Endothelial cell of umbilical vein (primary cell): Measurements from ENCODE around the gene IL36B. TPM values are rescaled to one million over a fixed set of nuclear protein-coding genes. Genes with fewer than 3 reads are reported as not detected.

Experiments
- BruUV-seq: library from RNA; stranded (reverse); fragments of 400-500 nt; replicated peaks from 2 replicates; lab custom pipeline; 2021; lab: Mats Ljungman, UMichigan
- CTCF ChIA-PET: fragments of 300-600, 350-600 bp; sonication (Branson Sonifier 250); formaldehyde crosslinking; loops from one replicate; lab custom pipeline; 2021; ENCODE audit warnings: antibody characterized with exemption, inconsistent platforms; lab: Charles Lee
- POLR2A ChIA-PET: fragments of 300-600, 350-600 bp; sonication (Branson Sonifier 250); formaldehyde crosslinking; loops from one replicate; lab custom pipeline; 2021; ENCODE audit warnings: antibody characterized with exemption, inconsistent platforms; lab: Charles Lee
- DNase-seq: peaks from one replicate; pipeline ENCODE4 v3.0.0-alpha.2; 2011; ENCODE audit warnings: low read depth, low spot score
- FAIRE-seq: peaks from 2 replicates; lab custom pipeline; 2011; peaks lifted over from hg19 to GRCh38; lab: Jason Lieb, UNC
- H2AFZ ChIP-seq: 2 replicates; pipeline ENCODE4 v1.6.0; 2012; ENCODE audit warnings: low read depth, low read length, control low read depth, inconsistent platforms
- H3K27ac ChIP-seq: 2 replicates; pipeline ENCODE4 v1.5.1; 2011; ENCODE audit warnings: low read depth, mild to moderate bottlenecking, control low read depth, low read length, moderate library complexity; ENCODE audit not compliant: insufficient read depth
- H3K27me3 ChIP-seq, 2 experiments: 2 replicates each; pipeline versions ENCODE4 v1.6.0 to v1.6.1; 2011; ENCODE audit warnings: low read length in 2 of 2, mixed read lengths in 1 of 2; ENCODE audit not compliant: control insufficient read depth in 2 of 2, insufficient read depth in 2 of 2
- H3K36me3 ChIP-seq, 2 experiments: 2 replicates in 1 of 2; 3 replicates in 1 of 2; pipeline ENCODE4 v1.5.1; 2011; ENCODE audit warnings: low read length in 2 of 2, mild to moderate bottlenecking in 1 of 2, moderate library complexity in 1 of 2; ENCODE audit not compliant: control insufficient read depth in 2 of 2, insufficient read depth in 2 of 2; ENCODE audit errors: extremely low read depth in 1 of 2
- H3K4me1 ChIP-seq: 3 replicates; pipeline ENCODE4 v1.5.1; 2011; ENCODE audit warnings: mild to moderate bottlenecking, low read length; ENCODE audit not compliant: control insufficient read depth, insufficient read depth; ENCODE audit errors: extremely low read depth
- H3K4me2 ChIP-seq: 2 replicates; pipeline ENCODE4 v1.6.1; 2011; ENCODE audit warnings: low read length, control low read depth, mixed read lengths; ENCODE audit not compliant: insufficient read depth
- H3K4me3 ChIP-seq, 3 experiments: fragments of 200-600 bp in 1 of 3; sonication (generic), shearing (Covaris generic) in 1 of 3; replicated peaks in 1 of 3; 2 replicates each; pipeline ENCODE4 v1.5.1; 2011 to 2016; ENCODE audit warnings: control low read depth in 3 of 3, low read length in 3 of 3, mild to moderate bottlenecking in 2 of 3, inconsistent platforms in 1 of 3, low read depth in 1 of 3, moderate library complexity in 1 of 3; ENCODE audit not compliant: insufficient read depth in 1 of 3
- H3K79me2 ChIP-seq: 2 replicates; pipeline ENCODE4 v1.6.0; 2012; ENCODE audit warnings: low read length, inconsistent platforms; ENCODE audit not compliant: control insufficient read depth, insufficient read depth
- H3K9ac ChIP-seq: replicated peaks from 2 replicates; pipeline ENCODE3; 2011; ENCODE audit warnings: low read length, control low read depth; ENCODE audit not compliant: insufficient read depth; ENCODE audit errors: extremely low read depth
- H3K9me1 ChIP-seq: replicated peaks from 3 replicates; pipeline ENCODE4 v1.6.0; 2011; ENCODE audit warnings: mild to moderate bottlenecking, low read length; ENCODE audit not compliant: control insufficient read depth, insufficient read depth; ENCODE audit errors: extremely low read depth
- H3K9me3 ChIP-seq: replicated peaks from 2 replicates; pipeline ENCODE4 v1.5.1; 2012; ENCODE audit warnings: low read length, inconsistent platforms; ENCODE audit not compliant: control insufficient read depth, insufficient read depth
- H4K20me1 ChIP-seq: replicated peaks from 2 replicates; pipeline ENCODE3; 2011; ENCODE audit warnings: mild to moderate bottlenecking, low read length; ENCODE audit not compliant: control insufficient read depth, insufficient read depth; ENCODE audit errors: extremely low read depth
- CTCF ChIP-seq, 2 donors: IDR thresholded peaks; 1 replicate in 1 of 2; 2 replicates in 1 of 2; pipeline ENCODE4 v1.5.1; 2011; ENCODE audit warnings: low read length in 2 of 2, mild to moderate bottlenecking in 2 of 2, moderate library complexity in 2 of 2, control low read depth in 1 of 2, inconsistent platforms in 1 of 2, low read depth in 1 of 2; ENCODE audit not compliant: insufficient read depth in 1 of 2; ENCODE audit errors: extremely low read depth in 1 of 2
- EZH2 ChIP-seq: IDR thresholded peaks from 2 replicates; pipeline ENCODE4 v1.6.1; 2012; ENCODE audit warnings: borderline replicate concordance, low read depth, mild to moderate bottlenecking, moderate library complexity, low read length, inconsistent platforms; ENCODE audit not compliant: severe bottlenecking
- FOS ChIP-seq: IDR thresholded peaks from 2 replicates; pipeline ENCODE4 v1.6.1; 2011; ENCODE audit warnings: mild to moderate bottlenecking, low read length, moderate library complexity, borderline replicate concordance; ENCODE audit not compliant: insufficient read depth
- GATA2 ChIP-seq: IDR thresholded peaks from 2 replicates; pipeline ENCODE4 v1.7.0; 2011; ENCODE audit warnings: low read depth, mild to moderate bottlenecking, moderate library complexity, mixed read lengths, low read length; ENCODE audit not compliant: insufficient read length, insufficient read depth
- JUN ChIP-seq: IDR thresholded peaks from 2 replicates; pipeline ENCODE4 v1.6.1; 2011; ENCODE audit warnings: borderline replicate concordance, low read depth; ENCODE audit not compliant: insufficient read length, insufficient read depth
- MYC ChIP-seq: IDR thresholded peaks from one replicate; pipeline ENCODE4 v1.6.1; 2011; ENCODE audit warnings: mild to moderate bottlenecking, low read depth, low read length
- POLR2A ChIP-seq: IDR thresholded peaks from 2 replicates; pipeline ENCODE4 v1.6.1; 2012; ENCODE audit warnings: low read depth, mild to moderate bottlenecking, control low read depth, low read length
- POLR2AphosphoS5 ChIP-seq: IDR thresholded peaks from 2 replicates; pipeline ENCODE4 v1.6.1; 2012; ENCODE audit warnings: low read depth, mild to moderate bottlenecking, control low read depth, low read length, moderate library complexity; ENCODE audit not compliant: insufficient read depth
- dilution Hi-C: fragments of 300-500 bp; cut with MboI; formaldehyde crosslinking; loops from one replicate; pipeline ENCODE4 v1.15.0; 2019; ENCODE audit warnings: low sequenced_read_pairs; ENCODE audit not compliant: extremely low pct_ligation_motif_present
- intact Hi-C: fragments of 100-400 bp; cut with micrococcal nuclease; formaldehyde crosslinking; loops from one replicate; pipeline ENCODE4 v1.10.0; 2022
- polyA plus RNA-seq, 4 experiments: library from polyadenylated mRNA; depleted of rRNA in 3 of 4; stranded (reverse) in 3 of 4; unstranded in 1 of 4; fragments of >200 nt; gene quantifications; 2 replicates each; pipeline versions ENCODE4 v1.2.1 to v1.2.3, GENCODE V29; 2011 to 2012; ENCODE audit warnings: missing spikeins in 1 of 4
- total RNA-seq: library from RNA; stranded (reverse); gene quantifications from 2 replicates; pipeline ENCODE4 v1.2.3, GENCODE V29; 2021
- TF ChIP-seq, protein P1 (sequence below): IDR thresholded peaks from 2 replicates; pipeline ENCODE4 v1.6.1; 2011; ENCODE audit not compliant: insufficient read depth, insufficient read length

Gene IL36B
- total and polyA plus RNA-seq, 2 donors (not counting 3 experiments of a cell fraction or from before 2014, with no cell fraction given) = not detected

DNA sequence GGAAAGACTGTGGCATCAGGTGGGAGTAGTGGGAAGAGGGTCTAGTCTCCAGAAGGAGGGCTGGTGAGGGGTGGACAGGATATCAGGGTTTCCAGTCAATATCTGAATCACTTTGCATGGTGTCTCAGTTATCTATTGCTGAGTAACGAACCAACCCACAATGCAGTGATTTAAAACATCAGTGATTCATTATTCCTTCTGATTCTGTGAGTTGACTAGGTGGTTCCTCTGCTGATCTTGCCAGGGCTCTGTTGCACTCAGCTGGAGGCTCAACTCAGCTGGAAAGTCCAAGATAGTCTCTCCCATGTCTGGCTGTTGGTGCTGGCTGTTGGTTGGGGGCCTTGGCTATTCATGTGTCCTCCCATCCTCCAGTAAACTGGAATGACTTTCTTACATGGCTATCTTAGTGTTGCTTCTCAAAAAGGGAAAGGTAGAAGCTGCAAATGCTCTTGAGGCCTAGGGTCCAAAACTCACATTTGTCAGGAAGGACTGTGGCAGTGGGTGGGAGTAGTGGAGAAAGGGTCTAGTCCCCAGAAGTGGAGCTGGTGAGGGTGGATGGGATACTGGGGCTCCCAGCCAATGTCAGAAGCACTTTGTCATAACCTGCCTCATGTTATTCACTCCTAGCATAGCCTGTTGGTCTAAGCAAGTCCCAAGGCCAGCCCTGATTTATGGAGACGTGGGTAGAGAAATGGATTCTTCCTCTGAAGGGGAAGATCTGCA, 29.0 kb upstream of the IL36B start:
- dilution Hi-C loops = no loop called here
- FAIRE-seq (no peak), DNase-seq (no peak)
- Histone ChIP-seq H3K4me3 (no peak overlapping the region), H3K4me1 (no peaks in the 10 kb centered on the region), H3K27ac (no peak overlapping the region), H2AFZ (no peak overlapping the region), H3K4me2 (no peak overlapping the region), H3K9me1 (no peaks in the 10 kb centered on the region), H3K9me3 (no peaks in the 10 kb centered on the region), H3K9ac (no peak overlapping the region), H3K79me2 (no peaks in the 10 kb centered on the region), H4K20me1 (no peaks in the 10 kb centered on the region), H3K36me3 (no peaks in the 10 kb centered on the region), H3K27me3 (peaks cover 3 to 10% of the 10 kb centered on the region in 2 experiments)
- intact Hi-C loops = loop anchor here (2.0 kb wide), 1 partner anchor 61 kb away; no protein-coding TSS in a partner anchor
- TF ChIP-seq CTCF (IDR thresholded peaks at IDR 0.05; ENCODE audit: extremely low read depth in 1 of 2, insufficient read depth in 1 of 2, low read depth in 1 of 2, low read length in 2 of 2) (no peak), FOS (no peak), POLR2A (no peak), POLR2AphosphoS5 (no peak), MYC (no peak), JUN (no peak), GATA2 (no peak), EZH2 (no peak)
- TF ChIP-seq, protein P1, sequence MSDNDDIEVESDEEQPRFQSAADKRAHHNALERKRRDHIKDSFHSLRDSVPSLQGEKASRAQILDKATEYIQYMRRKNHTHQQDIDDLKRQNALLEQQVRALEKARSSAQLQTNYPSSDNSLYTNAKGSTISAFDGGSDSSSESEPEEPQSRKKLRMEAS = no peak
- no TSS peak for BruUV-seq
- ChIA-PET CTCF (interaction anchor here (1.1 kb wide), 1 partner anchor 9 kb away, joined by 4 read pairs; no protein-coding TSS in a partner anchor), POLR2A (no interaction called here)
